Measurements from ENCODE around the gene MAS1.
"Not testable (repeated sequence)": the region's sequence is repeated elsewhere in the genome, so short reads cannot be mapped to it uniquely, and the experiment has no call there.

Gene MAS1

DNA sequence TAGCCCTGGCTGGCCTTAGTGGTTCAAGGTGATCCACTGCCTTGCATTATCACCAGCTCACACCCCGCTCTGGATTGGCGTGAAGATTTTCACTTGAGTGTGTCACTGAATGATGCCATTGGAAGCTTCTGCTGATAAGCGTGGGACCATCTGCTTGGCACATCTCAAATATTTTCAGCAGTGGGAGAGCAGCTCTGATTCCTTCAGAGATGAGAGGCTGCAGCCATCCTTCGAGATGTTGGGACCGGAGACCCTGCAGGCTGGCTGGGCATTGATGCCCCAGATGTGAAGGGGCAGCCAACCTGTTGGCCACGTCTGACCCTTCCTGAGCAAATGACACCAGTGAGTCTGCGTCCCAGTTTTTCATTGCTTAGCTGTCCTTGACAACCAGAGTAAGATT is at the start of gene MAS1:
TSS of gene MAS1 (plus strand) at position 197 of the 400 bp plus-strand sequence. CDS start 15,968 bp downstream, outside the sequence.
- Mint-ChIP-seq H3K27me3 (peaks cover 37% of the 10 kb centered on the region), H3K27ac (no peak within 1 kb of the TSS), H3K9me3 (no peaks in the 10 kb centered on the region), H3K4me3 (no peak within 1 kb of the TSS), H3K4me1 (no peaks in the 10 kb centered on the region), H3K36me3 (no peaks in the 10 kb centered on the region)
- no peak for ATAC-seq (ENCODE audit: low read depth)
- DNase-seq (ENCODE audit: low spot score in 2 of 2), result no peak

DNA sequence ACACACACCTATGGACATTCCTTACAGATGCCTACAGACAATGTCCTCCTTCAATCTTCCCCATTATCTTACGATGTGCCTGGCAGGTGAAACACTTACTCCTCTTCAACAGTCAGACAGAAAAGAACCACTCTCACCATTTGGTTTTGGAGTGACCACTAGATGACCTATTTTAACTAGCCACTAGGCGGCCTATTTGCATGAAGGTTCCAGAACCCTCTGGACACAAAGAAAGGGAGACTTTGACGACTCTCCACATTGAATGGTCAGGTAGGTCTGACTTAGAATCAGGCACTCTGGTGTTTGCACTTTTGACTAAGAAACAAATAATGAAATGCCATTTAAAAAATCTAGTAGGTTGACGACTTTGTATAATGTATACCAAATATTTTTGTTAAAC is 48.8 kb upstream of the MAS1 start:
- H3K27me3 Mint-ChIP-seq, result peaks cover 9% of the 10 kb centered on the region
- no peak for ATAC-seq (ENCODE audit: low read depth)
- H3K4me1 Mint-ChIP-seq, result no peaks in the 10 kb centered on the region
- H3K27ac Mint-ChIP-seq, result no peak overlapping the region
- no peak overlapping the region for H3K4me3 Mint-ChIP-seq
- H3K9me3 Mint-ChIP-seq, result no peaks in the 10 kb centered on the region
- no peak for DNase-seq (ENCODE audit: low spot score in 2 of 2)
- no peaks in the 10 kb centered on the region for H3K36me3 Mint-ChIP-seq

DNA sequence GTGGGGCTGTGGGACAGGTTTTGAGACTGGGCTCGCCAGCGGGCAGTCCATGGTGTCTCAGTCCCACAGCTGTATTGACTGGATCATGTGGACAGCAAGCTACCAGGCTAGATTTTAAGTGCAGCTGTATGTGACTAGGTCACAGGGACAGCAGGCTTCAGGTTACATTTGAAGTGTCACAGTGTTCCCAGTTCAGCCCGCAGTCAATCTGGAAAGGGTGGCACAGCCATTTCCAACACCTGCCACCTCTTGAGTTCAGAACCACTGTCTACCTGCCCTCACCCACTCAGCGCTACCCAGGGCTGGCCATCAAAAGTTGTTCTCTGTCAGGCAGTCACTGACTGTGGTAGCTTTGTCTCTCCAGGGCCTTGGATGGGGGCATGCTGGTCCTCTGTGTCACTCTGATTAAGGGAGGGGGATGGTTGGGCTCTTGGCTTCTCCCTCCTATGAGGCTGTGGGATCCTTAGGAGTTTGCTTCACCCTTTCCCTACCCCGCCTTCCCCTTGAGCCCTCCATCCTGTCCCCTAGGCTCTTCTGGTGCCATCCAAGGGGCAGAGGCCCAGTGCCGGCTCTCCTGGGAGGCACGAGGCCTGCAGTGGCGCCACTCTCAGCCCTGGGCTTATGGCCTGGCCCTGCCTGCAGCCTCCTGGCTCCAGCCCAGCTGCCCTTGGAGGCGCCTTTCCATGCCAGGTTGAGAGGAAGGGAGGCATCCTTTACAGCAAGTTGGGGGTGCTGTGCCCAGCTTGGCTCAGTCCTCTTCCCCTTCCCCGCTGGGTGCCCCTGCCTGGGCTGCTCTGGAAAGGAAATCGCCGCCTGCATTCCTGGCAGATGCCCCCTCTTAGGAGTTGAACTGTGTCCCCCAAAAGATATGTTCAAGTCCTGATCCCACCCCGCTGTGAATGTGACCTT is 45.8 kb upstream of the MAS1 start:
- H3K36me3 Mint-ChIP-seq, result peaks cover 3% of the 10 kb centered on the region
- H3K27ac Mint-ChIP-seq, result no peak overlapping the region
- ATAC-seq (ENCODE audit: low read depth) (no peak), DNase-seq (ENCODE audit: low spot score in 2 of 2) (no peak)
- H3K9me3 Mint-ChIP-seq, result peaks cover 8% of the 10 kb centered on the region
- no peak overlapping the region for H3K4me3 Mint-ChIP-seq
- peaks cover under 1% of the 10 kb centered on the region for H3K27me3 Mint-ChIP-seq
- no peaks in the 10 kb centered on the region for H3K4me1 Mint-ChIP-seq

DNA sequence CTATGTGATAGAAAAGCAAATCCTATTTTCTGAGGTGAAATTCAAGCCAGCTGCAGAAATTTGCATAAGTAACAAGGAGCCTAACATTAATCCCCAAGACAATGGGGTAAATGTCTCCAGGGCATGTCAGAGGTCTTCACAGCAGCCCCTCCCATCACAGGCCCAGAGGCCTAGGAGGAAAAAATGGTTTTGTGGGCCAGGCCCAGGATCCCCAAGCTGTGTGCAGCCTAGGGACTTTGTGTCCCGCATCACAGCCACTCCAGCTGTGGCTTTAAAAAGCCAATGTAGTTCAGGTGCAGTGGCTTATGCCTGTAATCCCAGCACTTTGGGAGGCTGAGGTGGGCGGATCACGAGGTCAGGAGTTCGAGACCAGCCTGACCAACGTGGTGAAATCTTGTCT is 42.2 kb upstream of the MAS1 start:
- H3K36me3 Mint-ChIP-seq; ATAC-seq (ENCODE audit: low read depth); H3K4me3 Mint-ChIP-seq; H3K27me3 Mint-ChIP-seq; H3K4me1 Mint-ChIP-seq; DNase-seq (ENCODE audit: low spot score in 2 of 2); H3K27ac Mint-ChIP-seq: not testable (repeated sequence)
- peaks cover 11% of the 10 kb centered on the region for H3K9me3 Mint-ChIP-seq

DNA sequence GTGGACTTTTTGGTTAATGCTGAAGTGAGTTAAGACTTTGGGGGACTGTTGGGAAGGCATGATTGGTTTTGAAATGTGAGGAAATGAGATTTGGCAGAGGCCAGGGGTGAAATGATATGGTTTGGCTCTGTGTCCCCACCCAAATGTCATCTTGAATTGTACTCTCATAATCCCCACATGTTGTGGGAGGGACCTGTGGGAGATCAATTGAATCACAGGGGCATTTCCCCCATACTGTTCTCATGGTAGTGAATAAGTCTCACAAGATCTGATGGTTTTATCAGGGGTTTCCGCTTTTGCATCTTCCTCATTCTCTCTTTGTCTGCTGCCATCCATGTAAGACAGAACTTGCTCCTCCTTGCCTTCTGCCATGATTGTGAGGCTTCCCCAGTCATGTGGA is 40.9 kb upstream of the MAS1 start:
- not testable (repeated sequence) for DNase-seq (ENCODE audit: low spot score in 2 of 2); H3K27me3 Mint-ChIP-seq; H3K36me3 Mint-ChIP-seq; H3K4me1 Mint-ChIP-seq; H3K4me3 Mint-ChIP-seq; H3K27ac Mint-ChIP-seq; ATAC-seq (ENCODE audit: low read depth)
- H3K9me3 Mint-ChIP-seq, result peaks cover 11% of the 10 kb centered on the region

DNA sequence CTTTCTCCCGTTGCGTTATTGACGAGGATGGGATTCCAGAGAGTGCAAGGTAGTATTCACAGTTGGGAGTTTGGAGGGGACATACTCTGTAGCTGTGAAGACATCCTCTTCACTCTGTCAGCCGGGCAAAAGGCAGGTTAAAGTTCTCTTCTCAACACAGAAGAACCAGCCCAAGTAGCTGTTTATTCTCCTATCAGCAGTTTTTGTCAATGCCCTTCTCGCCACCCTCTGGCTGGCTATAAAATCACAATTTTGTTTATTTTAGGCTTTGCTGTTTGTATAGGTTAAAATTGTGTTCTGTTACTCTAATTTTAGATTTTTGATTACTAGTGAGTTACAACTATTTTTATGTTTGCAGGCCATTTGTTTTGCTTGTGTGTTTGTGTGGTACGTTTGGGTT is 37.9 kb upstream of the MAS1 start:
- no peak overlapping the region for H3K4me3 Mint-ChIP-seq
- peaks cover 16% of the 10 kb centered on the region for H3K9me3 Mint-ChIP-seq
- H3K27me3 Mint-ChIP-seq, result peaks cover 5% of the 10 kb centered on the region
- DNase-seq (ENCODE audit: low spot score in 2 of 2), result no peak
- H3K27ac Mint-ChIP-seq, result no peak overlapping the region
- ATAC-seq (ENCODE audit: low read depth), result no peak
- H3K4me1 Mint-ChIP-seq, result no peaks in the 10 kb centered on the region
- peaks cover 3% of the 10 kb centered on the region for H3K36me3 Mint-ChIP-seq

DNA sequence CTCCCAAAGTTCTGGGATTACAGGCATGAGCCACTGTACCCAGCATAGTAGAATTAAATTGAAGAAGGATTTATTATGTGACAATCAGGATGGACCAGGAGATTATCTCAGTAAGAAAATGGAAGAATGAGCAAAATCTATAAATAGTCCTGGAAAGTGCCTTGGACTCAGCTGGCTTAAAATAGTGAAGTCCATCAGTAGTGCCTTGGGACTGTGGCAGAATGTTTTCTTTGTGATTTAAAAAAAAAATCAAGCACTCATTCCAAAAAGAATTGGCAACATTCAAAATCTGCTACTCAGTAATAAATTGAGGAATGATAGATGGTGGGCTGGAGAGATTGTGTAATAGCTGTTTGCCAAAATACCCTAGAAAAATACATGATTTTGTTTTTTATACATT is 37.0 kb upstream of the MAS1 start:
- no peak for ATAC-seq (ENCODE audit: low read depth)

DNA sequence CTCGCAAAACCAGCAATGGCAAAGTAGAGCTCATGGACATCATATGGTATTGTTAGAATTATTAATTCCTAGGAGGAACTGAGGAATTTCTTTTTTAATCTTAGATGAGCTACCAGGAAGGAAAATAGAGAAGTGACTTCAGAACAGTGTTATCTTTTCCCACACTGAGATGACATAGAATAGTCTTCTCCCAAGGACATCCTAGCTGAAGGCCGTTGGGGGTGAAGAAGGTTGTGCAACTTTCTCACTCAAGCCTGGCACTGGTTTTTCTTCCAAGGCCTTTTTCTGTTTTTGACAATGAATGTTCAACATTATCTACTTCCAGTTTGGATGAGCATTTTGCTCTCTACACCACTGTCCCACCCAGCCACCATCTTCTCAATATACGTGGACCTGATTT is 35.8 kb upstream of the MAS1 start:
- peaks cover 5% of the 10 kb centered on the region for H3K27me3 Mint-ChIP-seq
- H3K4me1 Mint-ChIP-seq, result no peaks in the 10 kb centered on the region
- H3K9me3 Mint-ChIP-seq, result peaks cover 13% of the 10 kb centered on the region
- H3K36me3 Mint-ChIP-seq, result peaks cover 2% of the 10 kb centered on the region
- no peak for DNase-seq (ENCODE audit: low spot score in 2 of 2)
- no peak overlapping the region for H3K4me3 Mint-ChIP-seq
- no peak overlapping the region for H3K27ac Mint-ChIP-seq
- no peak for ATAC-seq (ENCODE audit: low read depth)

More for the DNA sequence above, 37.0 kb upstream of the MAS1 start:
- H3K9me3 Mint-ChIP-seq, result peaks cover 13% of the 10 kb centered on the region
- no peak overlapping the region for H3K27ac Mint-ChIP-seq
- no peak for DNase-seq (ENCODE audit: low spot score in 2 of 2)
- H3K4me1 Mint-ChIP-seq, result no peaks in the 10 kb centered on the region
- peaks cover 5% of the 10 kb centered on the region for H3K27me3 Mint-ChIP-seq
- H3K4me3 Mint-ChIP-seq, result no peak overlapping the region
- peaks cover 2% of the 10 kb centered on the region for H3K36me3 Mint-ChIP-seq

DNA sequence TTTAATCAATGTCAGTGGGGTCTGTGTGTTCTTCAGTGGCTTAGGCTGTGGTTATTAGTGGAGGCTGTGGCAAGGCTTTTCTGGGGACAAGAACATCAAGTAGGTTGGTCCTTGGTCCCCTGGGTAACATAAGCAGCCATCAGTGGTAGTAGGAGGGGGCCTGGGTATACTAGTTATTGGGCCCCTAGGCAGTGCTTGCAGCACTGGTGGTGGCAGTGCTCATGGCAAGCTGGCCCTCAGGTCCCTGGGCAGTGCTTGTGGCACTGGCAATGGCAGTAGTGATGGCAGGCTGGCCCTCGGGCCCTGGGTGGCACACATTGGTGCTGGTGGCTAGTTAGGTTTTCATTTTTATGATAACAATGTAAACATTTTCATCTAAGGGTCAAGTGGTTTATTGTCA is 32.5 kb upstream of the MAS1 start:
- H3K27ac Mint-ChIP-seq, result no peak overlapping the region
- no peaks in the 10 kb centered on the region for H3K4me1 Mint-ChIP-seq
- ATAC-seq (ENCODE audit: low read depth), result no peak
- H3K4me3 Mint-ChIP-seq, result no peak overlapping the region
- no peaks in the 10 kb centered on the region for H3K36me3 Mint-ChIP-seq
- peaks cover 11% of the 10 kb centered on the region for H3K27me3 Mint-ChIP-seq
- peaks cover 10% of the 10 kb centered on the region for H3K9me3 Mint-ChIP-seq
- DNase-seq (ENCODE audit: low spot score in 2 of 2), result no peak

DNA sequence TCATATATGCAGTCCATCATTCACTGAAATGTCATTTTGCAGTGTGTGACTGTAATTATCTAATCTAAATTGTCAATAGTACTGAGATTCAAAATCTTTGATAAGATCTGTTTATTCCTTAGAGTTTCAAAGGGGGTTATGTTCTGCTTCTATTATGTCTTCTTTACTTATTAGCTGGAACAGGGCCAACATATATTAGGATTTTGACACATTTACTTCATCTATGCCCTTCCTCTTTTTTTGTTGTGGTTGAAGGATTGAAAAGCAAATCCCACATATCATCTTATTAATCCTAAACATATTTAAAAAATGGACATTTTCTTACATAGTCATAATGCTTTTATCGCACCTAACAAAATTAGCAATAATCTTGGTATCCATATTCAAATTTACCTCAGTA is 30.3 kb upstream of the MAS1 start:
- Mint-ChIP-seq H3K9me3 (peaks cover 10% of the 10 kb centered on the region), H3K36me3 (no peaks in the 10 kb centered on the region), H3K4me1 (no peaks in the 10 kb centered on the region), H3K27ac (no peak overlapping the region), H3K27me3 (peaks cover 11% of the 10 kb centered on the region), H3K4me3 (no peak overlapping the region)
- no peak for ATAC-seq (ENCODE audit: low read depth)
- DNase-seq (ENCODE audit: low spot score in 2 of 2), result no peak

DNA sequence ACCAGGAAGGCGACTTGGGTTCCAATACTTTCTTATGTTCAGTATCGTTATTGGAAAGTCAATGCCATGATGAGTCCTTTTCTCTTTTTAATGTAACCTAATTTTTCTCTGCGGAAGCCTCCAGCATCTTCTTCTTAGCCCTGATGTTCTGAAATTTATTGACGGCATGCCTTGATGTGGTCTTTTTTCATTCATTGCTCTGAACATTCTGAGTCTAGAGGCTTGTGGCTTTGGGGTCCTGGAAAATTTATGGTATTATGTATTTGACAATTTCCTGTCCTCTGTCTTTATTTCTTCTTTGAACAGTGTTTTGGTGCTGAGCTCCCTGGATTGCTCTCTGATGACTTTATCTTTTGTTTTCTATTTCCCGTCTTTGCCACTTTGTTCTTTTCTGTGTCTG is 28.7 kb upstream of the MAS1 start:
- no peak overlapping the region for H3K27ac Mint-ChIP-seq

DNA sequence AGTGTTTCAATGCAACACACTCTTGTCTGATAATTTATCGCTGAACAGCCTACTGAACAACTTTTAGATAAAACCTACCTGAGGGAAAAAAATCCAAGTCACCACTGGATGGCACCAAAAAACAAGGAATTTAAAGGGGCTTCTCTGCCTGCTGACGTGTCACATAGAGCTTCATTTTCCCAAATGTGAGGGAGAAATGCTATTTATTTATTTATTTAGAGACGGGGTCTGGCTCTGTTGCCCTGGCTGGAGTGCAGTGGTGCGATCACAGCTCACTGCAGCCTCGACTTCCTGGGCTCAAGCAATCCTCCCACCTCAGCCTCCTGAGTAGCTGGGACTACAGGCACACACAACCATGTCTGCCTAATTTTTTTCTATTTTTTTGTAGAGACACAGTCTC is 27.4 kb upstream of the MAS1 start:
- ATAC-seq (ENCODE audit: low read depth) (peak; percentile 42), DNase-seq (ENCODE audit: low spot score in 2 of 2) (peak in 1 of 2 donors; percentile 25)
- H3K9me3 Mint-ChIP-seq, H3K27ac Mint-ChIP-seq, H3K4me3 Mint-ChIP-seq, H3K36me3 Mint-ChIP-seq, H3K4me1 Mint-ChIP-seq: not testable (repeated sequence)
- peaks cover 12% of the 10 kb centered on the region for H3K27me3 Mint-ChIP-seq

More for the DNA sequence above, 28.7 kb upstream of the MAS1 start:
- H3K4me3 Mint-ChIP-seq, result no peak overlapping the region
- no peak for ATAC-seq (ENCODE audit: low read depth)
- peaks cover 6% of the 10 kb centered on the region for H3K9me3 Mint-ChIP-seq
- no peak for DNase-seq (ENCODE audit: low spot score in 2 of 2)
- no peaks in the 10 kb centered on the region for H3K36me3 Mint-ChIP-seq
- no peaks in the 10 kb centered on the region for H3K4me1 Mint-ChIP-seq
- peaks cover 9% of the 10 kb centered on the region for H3K27me3 Mint-ChIP-seq

DNA sequence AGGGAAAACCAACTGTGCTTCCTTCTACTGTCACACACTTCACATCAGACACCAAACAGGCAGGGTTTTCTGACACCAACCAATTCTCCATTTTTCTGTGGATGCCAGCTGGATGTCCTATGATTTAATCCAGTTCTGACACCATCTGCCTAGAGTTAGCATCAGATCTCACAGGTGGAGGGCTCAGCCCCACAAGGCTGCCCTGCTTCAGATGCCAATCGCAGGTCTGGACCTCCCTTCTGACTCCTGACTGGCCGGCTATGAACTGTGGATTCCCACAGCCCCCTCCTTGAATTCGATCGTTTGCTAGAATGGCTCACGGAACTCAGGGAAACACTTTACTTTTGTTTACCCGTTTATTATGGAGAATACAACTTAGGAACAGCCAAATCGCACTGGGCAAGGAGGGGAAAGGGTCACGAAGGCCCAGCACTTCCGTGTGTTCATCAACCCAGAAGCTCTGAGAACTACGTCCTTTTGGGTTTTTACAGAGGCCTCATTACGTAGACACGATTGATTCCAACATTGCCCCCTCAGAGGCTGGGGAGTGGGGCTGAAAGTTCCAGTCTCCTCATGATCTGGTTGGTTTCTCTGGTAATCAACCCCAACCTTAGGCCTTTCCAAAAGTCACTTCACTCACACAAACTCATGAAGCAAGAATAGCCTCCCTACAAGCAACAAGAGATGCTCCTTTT is 25.4 kb upstream of the MAS1 start:
- Mint-ChIP-seq H3K36me3 (no peaks in the 10 kb centered on the region), H3K4me3 (no peak overlapping the region), H3K4me1 (no peaks in the 10 kb centered on the region), H3K27me3 (peaks cover 12% of the 10 kb centered on the region), H3K9me3 (peaks cover 3% of the 10 kb centered on the region), H3K27ac (no peak overlapping the region)
- no peak for DNase-seq (ENCODE audit: low spot score in 2 of 2)
- no peak for ATAC-seq (ENCODE audit: low read depth)

DNA sequence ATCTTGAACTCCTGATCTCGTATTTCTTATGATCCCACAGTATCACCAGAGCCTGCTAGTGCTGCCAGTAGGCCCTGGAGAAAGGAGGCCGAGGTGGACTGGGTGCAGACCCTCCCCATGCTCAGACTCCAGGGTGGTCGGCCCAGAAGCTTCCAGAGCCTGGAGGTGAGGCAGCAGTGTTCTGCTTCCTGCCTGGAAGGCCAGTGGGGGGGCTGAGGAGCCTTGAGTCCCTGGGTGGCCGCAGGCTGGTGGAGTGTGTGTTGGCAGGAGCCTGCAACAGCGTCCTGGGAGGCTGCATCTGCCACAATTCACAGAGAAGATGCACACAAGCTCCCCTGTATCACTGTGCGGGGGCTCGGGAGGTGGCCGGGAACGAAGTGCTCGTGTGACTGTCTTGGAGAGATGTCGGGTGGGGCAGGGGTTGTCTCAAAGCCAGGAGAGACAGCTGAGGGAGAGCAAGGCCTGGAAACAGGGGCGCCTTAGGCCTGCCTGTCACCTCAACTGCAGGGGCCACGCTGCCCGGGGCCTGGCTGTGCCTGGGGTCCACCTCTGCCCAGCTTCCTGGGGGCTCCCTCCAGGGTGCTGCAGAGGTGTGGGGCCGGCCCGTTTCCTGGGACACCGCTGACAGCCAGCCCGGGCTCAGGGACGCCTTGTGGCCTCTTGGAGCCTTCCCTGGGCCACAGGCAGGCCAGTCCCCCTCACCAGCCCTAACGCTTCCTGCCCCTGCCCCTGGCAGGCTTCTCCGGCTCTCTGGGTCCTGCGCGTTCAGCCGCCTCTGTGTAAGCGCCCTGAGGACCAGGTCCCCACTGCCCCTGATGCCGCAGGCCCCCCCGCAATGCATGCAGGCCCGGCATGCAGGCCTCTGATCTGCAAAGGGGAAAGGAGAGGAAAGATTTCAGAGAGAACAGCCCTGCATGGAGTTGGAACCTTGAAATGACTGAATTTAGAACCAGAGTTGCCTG is 24.2 kb upstream of the MAS1 start:
- H3K4me3 Mint-ChIP-seq, result no peak overlapping the region
- H3K4me1 Mint-ChIP-seq, result no peaks in the 10 kb centered on the region
- H3K27me3 Mint-ChIP-seq, result peaks cover 10% of the 10 kb centered on the region
- DNase-seq (ENCODE audit: low spot score in 2 of 2) (no peak), ATAC-seq (ENCODE audit: low read depth) (no peak)
- H3K9me3 Mint-ChIP-seq, result peaks cover 3% of the 10 kb centered on the region
- no peak overlapping the region for H3K27ac Mint-ChIP-seq
- no peaks in the 10 kb centered on the region for H3K36me3 Mint-ChIP-seq
